ENCODE measurements around the gene PCAT6.

Gene PCAT6

DNA sequence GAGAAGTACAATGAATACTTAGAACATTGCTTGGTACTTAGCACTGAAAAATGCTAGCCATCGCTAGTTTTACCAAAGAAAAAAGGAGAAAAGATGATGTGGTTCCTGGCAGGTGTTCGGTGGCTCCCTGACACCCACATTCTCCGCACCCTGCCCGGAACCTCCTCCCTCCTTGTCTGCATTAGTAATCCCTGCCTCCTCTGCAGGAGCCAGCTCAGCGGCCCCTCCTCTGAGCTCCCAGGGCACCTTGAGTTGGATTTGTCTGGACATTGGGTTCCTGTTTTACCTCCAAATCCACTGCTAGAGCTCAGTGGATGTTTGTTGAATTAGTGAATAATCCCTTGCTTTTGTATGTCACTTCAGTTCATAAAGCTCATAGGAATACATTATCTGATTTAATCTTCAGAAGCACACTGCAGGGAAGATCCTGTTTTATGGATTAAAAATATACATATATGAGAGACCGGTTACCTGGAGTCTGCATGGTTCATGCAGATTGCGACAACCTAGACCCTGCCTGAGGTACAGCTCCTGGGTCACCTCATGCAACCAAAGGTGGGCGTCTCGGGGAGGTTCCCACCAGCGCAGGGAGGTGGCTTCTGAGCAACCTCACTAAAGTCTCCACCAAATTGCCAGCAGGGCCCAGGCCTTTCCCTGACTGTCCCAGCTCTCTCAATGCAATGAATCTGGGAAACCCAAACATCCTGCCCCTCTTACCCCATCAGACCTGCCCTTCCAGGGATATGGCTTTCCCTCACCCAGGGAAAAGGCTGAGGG is 24.2 kb downstream of the PCAT6 start:
- TF ChIP-seq, protein P1, sequence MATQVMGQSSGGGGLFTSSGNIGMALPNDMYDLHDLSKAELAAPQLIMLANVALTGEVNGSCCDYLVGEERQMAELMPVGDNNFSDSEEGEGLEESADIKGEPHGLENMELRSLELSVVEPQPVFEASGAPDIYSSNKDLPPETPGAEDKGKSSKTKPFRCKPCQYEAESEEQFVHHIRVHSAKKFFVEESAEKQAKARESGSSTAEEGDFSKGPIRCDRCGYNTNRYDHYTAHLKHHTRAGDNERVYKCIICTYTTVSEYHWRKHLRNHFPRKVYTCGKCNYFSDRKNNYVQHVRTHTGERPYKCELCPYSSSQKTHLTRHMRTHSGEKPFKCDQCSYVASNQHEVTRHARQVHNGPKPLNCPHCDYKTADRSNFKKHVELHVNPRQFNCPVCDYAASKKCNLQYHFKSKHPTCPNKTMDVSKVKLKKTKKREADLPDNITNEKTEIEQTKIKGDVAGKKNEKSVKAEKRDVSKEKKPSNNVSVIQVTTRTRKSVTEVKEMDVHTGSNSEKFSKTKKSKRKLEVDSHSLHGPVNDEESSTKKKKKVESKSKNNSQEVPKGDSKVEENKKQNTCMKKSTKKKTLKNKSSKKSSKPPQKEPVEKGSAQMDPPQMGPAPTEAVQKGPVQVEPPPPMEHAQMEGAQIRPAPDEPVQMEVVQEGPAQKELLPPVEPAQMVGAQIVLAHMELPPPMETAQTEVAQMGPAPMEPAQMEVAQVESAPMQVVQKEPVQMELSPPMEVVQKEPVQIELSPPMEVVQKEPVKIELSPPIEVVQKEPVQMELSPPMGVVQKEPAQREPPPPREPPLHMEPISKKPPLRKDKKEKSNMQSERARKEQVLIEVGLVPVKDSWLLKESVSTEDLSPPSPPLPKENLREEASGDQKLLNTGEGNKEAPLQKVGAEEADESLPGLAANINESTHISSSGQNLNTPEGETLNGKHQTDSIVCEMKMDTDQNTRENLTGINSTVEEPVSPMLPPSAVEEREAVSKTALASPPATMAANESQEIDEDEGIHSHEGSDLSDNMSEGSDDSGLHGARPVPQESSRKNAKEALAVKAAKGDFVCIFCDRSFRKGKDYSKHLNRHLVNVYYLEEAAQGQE (IDR thresholded peaks at IDR 0.05; ENCODE audit: insufficient read depth in 1 of 2, low read depth in 2 of 2, low read length in 2 of 2), result no peak
- TF ChIP-seq SIN3A (IDR thresholded peaks at IDR 0.05; ENCODE audit: borderline replicate concordance, insufficient read depth, low read length), result no peak
- TF ChIP-seq FOXP2 (optimal IDR thresholded peaks at IDR 0.05; ENCODE audit: borderline replicate concordance, extremely low read depth, extremely low read length, insufficient read depth), result no peak
- TF ChIP-seq POLR2AphosphoS5 (IDR thresholded peaks at IDR 0.05; ENCODE audit: low read depth, low read length), result no peak
- no peak for TF ChIP-seq TAF1 (IDR thresholded peaks at IDR 0.05; ENCODE audit: borderline replicate concordance, insufficient read depth, low read length)

DNA sequence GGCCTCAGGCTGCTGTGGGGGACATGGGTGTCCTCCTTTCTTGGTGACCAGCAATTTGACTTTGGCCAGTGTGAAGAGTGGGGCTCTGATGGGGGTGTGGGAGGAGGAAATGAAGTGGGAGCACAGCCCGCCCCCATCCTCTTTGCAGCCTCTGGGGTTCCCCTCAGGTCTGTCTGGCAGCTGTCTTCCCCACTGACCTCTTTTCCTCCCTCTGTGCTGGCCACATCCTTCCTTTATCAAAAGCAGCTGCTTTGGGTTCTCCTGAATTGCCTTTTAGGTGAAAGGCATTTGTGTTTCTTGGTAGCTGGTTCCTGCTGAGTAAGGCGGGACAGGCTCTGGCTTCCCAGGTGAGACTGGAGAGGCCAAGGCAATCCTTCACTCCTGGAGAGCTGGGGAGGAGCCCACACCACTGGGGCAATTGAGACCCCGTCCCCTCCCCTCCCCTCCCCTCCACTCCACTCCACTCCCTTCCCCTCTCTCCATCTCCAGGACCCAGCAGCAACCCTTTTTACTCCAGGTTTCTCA is 24.9 kb downstream of the PCAT6 start:
- TF ChIP-seq POLR2AphosphoS5 (IDR thresholded peaks at IDR 0.05; ENCODE audit: low read depth, low read length), result no peak
- TF ChIP-seq, protein P1 (IDR thresholded peaks at IDR 0.05; ENCODE audit: insufficient read depth in 1 of 2, low read depth in 2 of 2, low read length in 2 of 2), result no peak
- no peak for TF ChIP-seq SIN3A (IDR thresholded peaks at IDR 0.05; ENCODE audit: borderline replicate concordance, insufficient read depth, low read length)
- TF ChIP-seq FOXP2 (optimal IDR thresholded peaks at IDR 0.05; ENCODE audit: borderline replicate concordance, extremely low read depth, extremely low read length, insufficient read depth), result no peak
- TF ChIP-seq TAF1 (IDR thresholded peaks at IDR 0.05; ENCODE audit: borderline replicate concordance, insufficient read depth, low read length), result no peak

DNA sequence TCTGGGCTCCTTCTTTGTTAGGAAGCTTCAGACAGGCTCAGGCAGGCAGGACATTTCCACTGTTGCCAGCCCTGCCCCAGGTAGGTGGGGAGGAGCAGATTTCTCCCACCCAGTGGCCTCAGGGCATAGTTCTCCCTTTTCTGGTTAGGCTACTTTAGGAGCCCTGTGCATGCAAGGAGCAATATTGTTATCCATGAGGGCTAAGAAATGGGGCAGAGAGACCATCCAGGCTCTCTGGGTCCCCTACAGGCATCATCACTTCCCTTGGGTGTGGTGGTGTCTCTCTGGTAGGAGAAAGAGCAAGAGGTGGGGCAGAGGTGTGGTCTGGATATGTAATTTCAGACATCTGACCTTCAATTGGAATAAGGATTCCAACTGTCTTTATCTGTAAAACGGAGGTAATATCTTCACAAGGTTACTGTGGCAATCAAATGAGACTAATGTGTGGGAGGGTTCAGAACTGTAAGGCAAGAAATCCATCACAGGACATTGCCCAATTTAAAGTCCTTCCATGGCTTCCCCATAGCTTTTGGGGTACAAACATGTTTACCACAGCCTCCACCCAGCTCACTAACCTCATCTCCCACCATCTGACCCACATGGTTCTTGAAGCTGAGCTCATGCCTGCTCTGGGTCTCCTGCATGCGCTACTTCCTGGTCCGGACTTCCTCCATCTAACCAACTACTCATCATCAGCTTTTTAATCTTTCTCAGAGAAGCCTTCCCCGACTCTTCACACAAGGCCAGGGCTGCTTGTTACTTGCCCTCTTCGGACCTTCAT is 26.1 kb downstream of the PCAT6 start:
- no peak for TF ChIP-seq TAF1 (IDR thresholded peaks at IDR 0.05; ENCODE audit: borderline replicate concordance, insufficient read depth, low read length)
- no peak for TF ChIP-seq SIN3A (IDR thresholded peaks at IDR 0.05; ENCODE audit: borderline replicate concordance, insufficient read depth, low read length)
- TF ChIP-seq, protein P1 (IDR thresholded peaks at IDR 0.05; ENCODE audit: insufficient read depth in 1 of 2, low read depth in 2 of 2, low read length in 2 of 2), result no peak
- TF ChIP-seq FOXP2 (optimal IDR thresholded peaks at IDR 0.05; ENCODE audit: borderline replicate concordance, extremely low read depth, extremely low read length, insufficient read depth), result no peak

DNA sequence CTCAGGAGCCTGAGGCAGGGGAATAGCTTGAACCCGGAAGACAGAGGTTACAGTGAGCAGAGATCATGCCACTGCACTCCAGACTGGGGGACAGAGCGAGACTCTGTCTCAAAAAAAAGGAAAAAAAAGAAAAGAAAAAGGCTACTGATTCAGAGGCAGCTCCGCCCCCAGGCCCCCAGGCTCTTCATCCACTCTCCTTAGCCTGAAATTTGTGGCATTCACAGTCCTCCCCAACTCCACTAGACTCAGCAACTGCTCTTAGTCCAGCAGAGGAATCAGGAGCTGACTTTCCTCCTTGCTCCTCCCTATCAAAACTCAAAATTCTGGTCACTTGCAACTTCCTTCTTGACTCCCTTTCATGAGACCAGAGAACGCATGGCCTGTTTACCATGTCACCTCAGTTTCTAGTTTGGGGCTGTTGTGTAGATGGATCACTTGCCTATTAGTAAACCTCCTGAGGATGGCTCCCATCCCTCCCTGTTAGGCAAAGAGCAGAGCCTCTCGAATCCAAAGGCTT is 27.1 kb downstream of the PCAT6 start:
- TF ChIP-seq, protein P1 (IDR thresholded peaks at IDR 0.05; ENCODE audit: insufficient read depth in 1 of 2, low read depth in 2 of 2, low read length in 2 of 2), result no peak
- TF ChIP-seq FOXP2 (optimal IDR thresholded peaks at IDR 0.05; ENCODE audit: borderline replicate concordance, extremely low read depth, extremely low read length, insufficient read depth) (no peak), POLR2AphosphoS5 (IDR thresholded peaks at IDR 0.05; ENCODE audit: low read depth, low read length) (no peak), TAF1 (IDR thresholded peaks at IDR 0.05; ENCODE audit: borderline replicate concordance, insufficient read depth, low read length) (no peak), SIN3A (IDR thresholded peaks at IDR 0.05; ENCODE audit: borderline replicate concordance, insufficient read depth, low read length) (no peak)
